ENCODE measurements around the gene NEURL3.
A peak's percentile ranks its signal among the peaks of the same experiment; 100 is the strongest.
"Not testable (repeated sequence)": the region's sequence is repeated elsewhere in the genome, so short reads cannot be mapped to it uniquely, and the experiment has no call there.

The NEURL3 gene

DNA sequence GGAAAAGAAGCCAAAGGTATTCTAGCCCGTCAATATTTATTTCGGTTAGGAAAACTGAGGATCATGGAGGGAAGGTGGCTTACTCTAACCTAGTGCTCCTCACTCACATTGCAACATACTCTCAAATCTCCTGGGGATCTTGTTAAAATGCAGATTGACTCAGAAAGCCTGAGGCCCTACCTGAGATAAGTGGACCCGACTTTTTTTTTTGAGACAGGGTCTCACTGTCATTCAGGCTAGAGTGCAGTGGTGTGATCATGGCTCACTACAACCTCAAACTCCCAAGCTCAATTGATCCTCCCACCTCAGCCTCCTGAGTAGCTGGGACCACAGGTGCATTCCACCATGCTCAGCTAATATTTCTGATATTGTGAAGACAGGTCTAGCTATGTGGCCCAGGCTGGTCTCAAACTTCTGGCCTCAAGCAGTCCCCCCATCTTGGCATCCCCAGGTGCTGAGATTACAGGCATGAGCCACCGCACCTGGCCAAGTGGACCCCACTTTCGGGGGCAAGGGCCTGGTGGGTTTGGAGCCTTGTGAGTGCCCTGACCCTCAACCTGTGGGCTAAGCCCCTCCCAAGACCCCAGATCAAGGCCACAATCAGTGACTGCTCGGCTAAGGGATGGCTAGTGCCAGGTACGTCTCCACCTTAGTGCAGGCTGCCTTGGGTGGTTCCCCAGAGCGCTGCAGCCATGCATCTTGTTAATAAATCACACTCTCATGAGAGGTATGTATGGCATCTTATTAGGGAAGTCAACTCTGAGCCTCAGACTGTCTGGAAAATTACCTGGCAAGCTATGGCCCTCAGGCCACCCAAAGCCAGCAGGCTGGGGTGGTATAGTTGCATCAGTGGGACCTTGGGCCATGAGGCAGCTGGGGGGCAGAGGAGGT is 1.1 kb upstream of the NEURL3 start:
- DNase-seq, result no peak

DNA sequence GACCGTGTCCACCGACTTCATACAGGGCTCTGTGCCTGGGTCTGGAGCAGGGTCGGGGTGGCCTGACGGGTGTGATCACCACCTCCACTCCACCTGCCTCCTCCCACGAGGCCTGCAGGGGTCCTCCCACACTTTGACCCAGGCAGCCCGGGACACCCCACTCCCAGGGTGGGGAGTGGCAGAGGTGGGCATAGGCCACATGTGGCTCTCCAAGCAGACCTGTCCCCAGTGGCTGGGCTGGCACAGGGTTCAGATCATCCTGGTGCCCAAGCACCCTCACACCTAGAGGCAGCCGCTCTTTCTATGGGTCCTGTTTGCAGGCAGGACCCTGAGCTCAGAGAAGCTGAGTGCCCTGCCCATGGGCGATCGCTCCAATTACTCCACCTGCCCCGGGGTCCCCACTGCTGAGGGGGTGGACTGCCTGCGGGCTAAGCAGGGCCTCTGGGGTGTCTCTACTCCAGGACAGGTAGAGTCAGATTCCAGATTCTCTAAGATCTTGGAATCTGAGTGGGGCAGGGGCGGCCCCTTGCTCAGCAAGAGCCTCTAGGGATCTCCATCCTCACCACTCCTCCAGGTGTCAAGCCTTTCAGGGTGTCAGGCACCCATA is 1.4 kb downstream of the NEURL3 start:
- no peak for DNase-seq

- DNase-seq, result no peak
These were observed 2.1 kb downstream of the NEURL3 start for GRCh38 chr2:96502891-96503636.

GRCh38 chr2:96501886-96502810 is 3.0 kb downstream of the NEURL3 start:
- DNase-seq, result no peak

DNA sequence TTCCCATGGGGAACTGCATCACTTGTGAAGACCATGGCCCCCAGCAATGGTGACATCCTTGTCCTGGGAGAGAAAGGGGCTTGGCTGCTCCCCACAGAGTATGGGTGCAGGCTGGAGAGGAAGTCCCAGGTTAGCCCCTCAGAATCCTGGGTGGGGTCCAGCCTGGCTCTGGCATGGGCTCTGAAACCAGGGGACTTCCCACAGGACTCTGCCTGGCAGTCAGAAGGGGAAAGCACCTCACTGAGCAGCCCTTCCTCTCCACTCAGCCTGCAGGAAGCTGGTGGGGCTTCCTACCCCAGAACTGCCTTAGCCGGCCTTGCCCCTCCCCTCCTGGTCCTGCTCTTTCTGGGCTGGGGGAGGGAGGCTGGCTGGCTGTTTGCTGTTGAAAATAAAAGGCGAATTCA is 3.7 kb downstream of the NEURL3 start:
- DNase-seq, result no peak

DNA sequence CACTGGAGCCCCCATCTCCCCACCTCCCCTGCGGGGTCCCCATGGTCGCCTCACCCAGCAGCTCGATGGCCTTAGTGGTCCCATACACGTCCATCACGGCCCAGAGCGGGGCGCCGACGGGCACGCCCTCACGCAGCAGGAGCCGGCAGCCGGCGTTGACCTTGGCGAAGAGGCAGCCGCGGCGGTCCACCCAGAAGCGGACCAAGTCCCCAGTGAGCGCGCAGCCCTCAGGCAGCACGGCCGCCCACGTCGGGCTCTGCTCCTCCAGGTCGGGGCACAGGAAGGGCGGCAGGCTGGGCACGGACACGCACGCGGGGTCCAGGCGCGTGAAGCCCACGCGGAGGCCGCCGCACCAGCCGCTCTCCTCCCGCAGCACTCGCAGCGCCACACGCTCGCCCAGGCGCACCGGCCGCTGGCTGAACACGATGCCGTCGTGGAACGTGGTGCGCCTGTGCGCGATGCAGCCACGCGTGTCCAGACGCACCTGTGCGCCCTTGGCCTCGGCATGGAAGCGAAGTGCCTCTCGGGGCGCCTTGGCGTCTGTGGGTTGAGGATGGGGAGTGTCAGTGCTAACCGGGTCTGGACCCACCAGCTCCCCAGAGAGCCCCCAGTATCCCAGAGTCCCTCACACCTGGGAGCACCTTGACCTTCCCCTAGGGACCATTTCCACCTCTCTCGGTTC is 4.6 kb downstream of the NEURL3 start:
- no peak for DNase-seq

GRCh38 chr2:96499061-96499960 is 5.8 kb downstream of the NEURL3 start:
- DNase-seq, result no peak

DNA sequence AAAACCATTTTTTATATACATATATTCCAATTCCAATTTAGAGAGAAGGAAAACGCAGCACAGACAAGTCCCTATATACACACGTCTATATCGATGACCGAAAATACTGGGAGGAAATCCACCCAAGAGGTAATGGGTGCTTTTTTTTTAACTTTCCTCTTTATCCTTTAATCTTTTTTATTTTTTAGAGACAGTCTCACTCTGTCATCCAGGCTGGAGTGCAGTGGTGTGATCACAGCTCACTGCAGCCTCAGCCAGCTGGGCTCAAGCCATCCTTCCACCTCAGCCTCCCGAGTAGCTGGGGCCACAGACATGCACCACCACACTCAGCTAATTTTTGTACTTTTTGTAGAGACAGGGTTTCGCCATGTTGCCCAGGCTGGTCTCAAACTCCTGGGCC is 6.5 kb downstream of the NEURL3 start:
- DNase-seq, result not testable (repeated sequence)

DNA sequence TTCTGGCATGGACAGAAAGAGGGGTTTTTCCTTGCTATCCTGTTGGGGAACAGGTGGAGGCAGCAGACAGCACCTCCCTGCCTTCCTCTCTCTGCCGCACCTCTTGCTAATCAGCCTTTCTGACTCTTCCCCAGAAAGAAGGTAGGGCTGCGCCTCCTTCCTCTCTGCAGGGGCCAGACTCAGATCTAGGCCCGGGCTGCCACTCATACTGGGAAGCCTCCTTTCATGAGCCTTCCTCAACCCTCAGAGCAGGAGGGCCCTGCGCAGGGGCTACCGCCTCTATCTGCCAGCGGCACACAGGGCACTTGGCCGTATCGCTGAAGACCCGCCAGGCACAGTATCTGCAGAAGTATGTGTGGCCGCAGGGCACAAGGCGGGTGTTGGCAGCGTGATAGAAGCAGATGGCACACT is 7.1 kb downstream of the NEURL3 start:
- DNase-seq, result peak; percentile 96

DNA sequence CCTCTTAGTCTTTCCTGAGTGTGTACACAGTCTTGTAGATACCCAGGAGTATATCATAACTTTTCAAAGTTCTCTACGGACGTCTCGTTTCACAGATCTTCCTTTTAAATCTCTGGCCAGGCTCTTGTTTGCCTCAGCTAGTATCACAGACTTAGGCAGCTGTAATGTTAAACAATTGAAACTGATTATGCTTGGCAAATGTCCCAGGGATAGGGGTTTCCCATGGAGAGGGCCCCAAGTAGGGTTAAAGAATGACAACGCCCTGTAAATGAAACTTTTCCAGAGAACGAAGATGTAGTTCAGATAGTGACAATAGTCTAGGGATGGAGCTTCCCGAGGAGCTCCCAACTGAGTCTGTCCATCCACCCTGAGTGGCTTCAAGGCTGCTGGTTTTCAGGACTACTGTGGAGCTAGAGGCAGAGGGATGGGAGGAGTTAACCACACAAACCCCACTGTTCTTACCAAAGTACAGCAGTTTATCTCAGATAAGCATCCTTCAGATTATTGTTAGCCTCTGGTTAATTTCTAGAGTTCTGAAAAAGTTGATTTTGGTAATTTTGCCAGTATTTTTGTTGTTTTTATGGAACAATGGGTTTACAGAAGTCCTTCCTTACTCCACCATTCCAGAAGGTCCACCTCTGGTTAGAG is 9.1 kb downstream of the NEURL3 start:
- DNase-seq, result peak; percentile 73

DNA sequence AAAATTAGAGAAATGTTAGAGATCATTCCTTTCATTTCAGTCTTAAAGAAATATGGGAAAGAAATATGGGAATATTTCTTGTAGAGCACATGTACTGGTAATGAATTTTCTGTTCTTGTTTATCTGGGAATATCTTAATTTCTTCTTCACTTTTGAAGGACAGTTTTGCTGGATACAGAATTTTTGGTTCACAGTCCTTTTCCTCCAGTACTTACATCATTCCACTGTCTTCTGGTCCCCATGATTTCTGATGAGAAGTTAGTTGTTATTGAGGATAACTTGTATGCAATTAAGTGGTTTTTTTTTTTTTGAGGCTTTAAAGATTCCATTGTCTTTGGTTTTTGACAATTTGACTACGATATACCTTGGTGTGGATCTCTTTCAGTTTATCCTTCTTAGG is 11.0 kb downstream of the NEURL3 start:
- no peak for DNase-seq

DNA sequence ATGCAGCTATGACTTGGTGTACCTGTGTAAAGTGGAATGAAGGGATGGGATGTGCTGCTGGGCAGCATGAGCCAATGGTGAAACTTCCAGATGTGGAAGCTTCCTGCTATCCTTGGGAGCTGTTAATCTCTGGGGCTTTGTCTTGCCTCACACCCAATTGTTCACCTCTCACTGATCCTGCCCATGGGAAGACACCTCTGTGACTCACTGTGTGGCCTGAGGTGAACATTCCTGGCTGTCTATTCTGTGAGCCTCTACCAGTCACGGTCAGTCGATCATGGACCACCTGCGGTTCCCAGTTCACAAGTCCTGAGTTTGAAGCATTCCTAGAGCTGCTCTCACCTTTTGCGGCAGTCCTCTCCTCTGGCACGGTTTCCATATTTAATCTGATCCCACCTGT is 12.1 kb downstream of the NEURL3 start:
- DNase-seq, result no peak

GRCh38 chr2:96491860-96492497 is 13.2 kb downstream of the NEURL3 start:
- no peak for DNase-seq

- no peak for DNase-seq
These were observed 15.5 kb downstream of the NEURL3 start for GRCh38 chr2:96489663-96490062.

- DNase-seq, result no peak
These were observed 15.9 kb downstream of the NEURL3 start for GRCh38 chr2:96489261-96489660.

DNA sequence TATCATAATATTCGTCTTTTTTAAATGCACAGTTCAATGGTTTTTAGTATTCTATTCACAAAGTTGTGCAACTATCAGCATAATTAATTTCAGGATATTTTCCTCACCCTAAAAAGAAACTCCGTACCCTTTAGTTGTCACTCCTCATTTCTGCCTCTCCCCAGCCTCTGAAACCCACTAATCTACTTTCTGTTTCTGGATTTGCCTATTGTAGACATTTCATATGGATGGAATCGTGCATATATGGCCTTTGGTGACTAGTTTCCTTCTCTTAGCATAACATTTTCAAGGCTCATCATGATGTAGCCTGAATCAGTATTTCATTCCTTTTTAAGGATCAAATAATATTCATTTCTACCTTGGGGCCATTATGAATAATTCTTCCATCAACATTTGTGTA is 18.5 kb downstream of the NEURL3 start:
- DNase-seq, result no peak

DNA sequence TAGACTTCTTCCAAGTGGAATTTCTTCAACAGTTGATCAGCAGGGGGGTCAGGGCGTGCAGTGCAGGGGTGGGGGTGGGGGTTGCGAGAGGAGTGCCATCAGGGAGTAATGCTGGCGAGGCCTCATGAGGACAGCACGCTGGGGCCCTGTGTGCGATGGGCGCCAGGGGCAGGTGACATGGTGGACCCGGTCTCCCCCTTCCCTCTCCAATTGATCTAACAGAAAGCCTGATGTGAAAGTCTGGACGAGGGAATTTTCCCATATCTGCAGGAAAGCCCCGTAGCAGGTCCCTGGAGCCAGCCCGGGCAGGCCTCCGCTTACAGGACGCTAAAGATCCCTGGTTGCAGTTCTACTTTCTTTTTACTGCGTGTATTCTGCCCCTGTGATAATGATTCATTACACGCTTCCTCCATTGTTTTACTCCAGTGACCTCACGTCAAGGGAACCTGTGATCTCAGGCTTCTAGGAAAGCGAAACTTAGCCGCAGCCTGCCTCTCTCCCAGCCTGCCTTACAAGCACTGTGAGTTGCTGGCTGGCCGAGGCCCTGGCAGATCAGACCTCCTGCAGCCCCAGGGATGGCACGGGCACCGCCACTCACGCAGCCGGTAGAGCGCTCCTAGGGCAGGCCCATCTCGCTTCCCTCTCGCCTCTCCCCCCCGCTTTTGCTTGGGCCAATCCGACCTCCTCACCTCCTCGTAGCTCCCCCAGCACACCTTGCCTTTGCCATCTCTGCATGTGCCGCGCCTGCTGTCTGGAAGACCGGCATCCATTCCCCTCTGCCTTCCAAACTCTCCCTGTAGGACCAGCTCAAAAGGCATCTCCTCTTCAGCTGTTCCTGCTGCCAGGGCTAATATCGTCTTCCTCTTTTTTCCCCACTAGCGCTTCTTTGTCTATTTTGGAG is 19.2 kb downstream of the NEURL3 start:
- peak; percentile 61 for DNase-seq

DNA sequence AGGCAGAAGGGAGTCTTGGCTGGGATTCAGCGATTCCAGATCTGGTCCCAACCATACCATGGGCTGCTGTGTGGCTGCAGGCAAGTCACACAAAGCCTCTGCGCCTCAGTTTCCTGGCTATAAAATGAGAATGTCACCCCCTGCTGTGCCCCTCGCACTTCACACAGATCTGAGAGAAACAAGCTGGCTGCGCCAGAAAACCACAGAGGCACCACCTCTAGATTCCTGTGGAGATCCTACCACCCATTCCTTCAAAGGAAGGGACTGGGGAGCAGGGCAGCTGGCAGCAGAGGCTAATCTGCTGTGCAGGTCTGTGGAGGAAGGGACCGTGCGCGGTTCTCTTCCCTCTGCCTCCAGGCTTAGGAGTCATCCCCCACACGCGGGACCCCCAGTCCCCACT is 19.8 kb downstream of the NEURL3 start:
- DNase-seq, result no peak

GRCh38 chr2:96484091-96484490 is 21.1 kb downstream of the NEURL3 start:
- no peak for DNase-seq

Data from hematopoietic multipotent progenitor cell treated with erythropoietin and hydrocortisone succinate and interleukin-3 and kit ligand, for 8 days (in vitro differentiated cells).